NCI-H82 treated with DMSO at 0.1 percent for 48 hours (cell line): ENCODE results near the gene MOB1B.
"Not testable (repeated sequence)": the region's sequence is repeated elsewhere in the genome, so short reads cannot be mapped to it uniquely, and the experiment has no call there.

Experiments
- DNase-seq: peaks from one replicate; lab custom pipeline; 2025; ENCODE audit not compliant: unreplicated experiment; lab: John Stamatoyannopoulos, UW

MOB1B gene

DNA sequence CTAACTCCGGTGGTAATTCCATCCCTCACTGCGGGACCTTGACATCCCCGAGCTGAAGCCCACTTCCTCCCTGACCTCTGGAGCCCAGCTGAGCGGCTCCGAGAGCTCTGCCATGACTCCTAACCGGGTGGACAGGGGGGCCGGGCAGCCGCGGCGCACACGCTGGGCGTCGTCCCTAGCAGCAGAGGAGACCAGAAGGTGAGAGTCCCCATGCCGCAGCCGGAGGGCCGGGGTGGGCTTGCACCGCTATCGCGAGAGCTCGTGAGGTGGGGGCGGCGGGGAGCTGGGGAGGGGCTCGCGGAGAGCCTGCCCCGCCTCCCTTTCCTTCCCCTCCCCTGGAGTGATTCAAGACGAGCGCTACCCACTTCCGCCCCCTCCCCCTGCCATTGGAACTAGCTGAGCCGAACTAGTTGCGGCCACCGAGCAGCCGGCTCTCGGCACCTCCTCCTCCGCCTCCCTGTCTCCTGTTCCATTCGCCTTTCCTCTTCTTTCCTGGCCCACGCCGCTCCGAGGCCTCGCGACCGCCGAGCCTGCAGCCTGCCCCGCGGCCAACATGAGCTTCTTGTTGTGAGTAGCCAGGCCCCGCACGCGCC is at the start of gene MOB1B:
MOB1B (plus strand) TSS at position 386 of the 593 bp plus-strand sequence; CDS start at position 554, 168 bp downstream.
- peak; percentile 83 for DNase-seq

DNA sequence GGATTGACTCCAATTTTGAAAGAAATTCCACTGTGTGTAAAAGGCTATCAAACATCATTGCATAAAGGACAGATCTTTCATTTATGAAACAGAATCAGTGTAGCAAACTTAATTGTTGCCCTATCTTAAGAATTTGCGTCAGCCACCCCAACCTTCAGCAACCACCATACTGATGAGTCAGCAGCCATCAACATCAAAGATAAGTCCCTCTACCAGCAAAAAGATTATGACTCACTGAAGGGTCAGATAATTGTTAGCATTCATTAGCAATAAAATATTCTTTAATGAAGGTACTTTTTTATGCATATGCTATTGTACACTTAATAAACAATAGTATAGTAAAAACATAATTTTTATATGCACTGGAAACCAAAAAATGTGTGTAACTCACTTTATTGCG is 46.7 kb upstream of the MOB1B start:
- no peak for DNase-seq

DNA sequence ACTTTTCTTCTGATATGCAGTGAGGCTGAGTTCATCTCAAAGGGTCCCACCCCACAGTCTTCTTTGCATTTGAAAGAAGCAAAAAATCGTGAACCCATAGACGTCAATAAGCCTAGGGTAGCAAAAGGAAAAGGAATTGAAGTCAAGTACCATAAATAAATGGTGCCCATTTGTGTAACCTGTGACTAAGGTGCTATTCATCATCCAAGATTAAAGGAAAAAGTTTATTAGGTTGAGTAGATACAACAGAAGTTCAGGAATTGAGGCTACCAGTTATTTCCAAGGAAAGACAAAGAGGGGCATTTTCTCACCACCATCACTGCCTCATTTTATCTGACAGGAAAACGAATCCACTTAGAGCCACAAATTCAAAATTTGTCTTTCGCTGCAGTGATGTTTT is 43.7 kb upstream of the MOB1B start:
- no peak for DNase-seq

DNA sequence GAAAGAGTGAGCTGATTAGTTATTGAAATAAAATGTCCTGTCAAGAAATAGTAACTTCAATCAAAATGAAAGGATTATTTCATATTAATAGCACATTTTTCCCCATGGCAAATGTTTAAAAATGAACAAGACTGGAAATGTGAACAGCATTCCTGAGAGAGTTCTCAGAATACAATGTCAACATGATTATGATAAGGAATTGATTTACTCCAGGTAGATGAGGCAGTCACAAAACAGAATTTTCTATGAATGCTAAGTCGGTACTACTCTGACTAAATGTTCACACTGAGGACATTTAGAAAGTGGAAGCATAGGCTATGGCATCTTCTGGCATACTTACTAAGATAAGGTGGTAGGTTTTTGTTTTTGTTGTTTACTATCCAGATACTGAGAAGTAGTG is 43.1 kb upstream of the MOB1B start:
- no peak for DNase-seq

DNA sequence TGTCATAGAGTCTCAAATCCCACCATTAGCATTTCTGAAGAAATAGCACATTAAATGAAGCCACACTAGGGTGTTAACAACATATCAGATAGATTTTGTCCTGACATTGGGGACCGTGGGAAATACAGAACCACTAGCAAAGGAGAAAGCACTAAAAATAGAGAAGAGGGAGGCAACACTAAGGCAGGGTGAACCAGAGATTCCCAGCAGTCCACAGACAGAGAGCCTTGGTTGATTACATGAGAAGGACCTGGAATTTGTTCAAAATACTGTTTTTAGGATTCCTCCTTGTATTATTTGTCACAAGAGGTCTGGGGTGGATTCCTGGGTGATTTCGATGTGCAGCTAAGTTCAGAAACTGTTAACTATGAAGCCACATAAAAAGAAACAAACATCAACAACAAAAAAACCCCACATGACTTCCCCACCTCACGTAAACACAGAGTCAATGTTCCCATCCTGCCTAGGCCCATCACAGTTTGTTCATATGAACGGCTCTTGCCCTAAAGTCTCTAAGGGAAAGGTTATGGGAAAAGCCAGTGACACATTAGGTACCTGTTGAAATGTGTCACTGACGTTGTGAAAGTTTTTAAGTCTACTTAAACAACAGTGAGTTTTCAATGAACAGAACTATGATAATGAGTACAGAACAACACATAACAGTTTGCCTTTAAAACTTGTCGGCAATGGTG is 38.9 kb upstream of the MOB1B start:
- DNase-seq: no peak

DNA sequence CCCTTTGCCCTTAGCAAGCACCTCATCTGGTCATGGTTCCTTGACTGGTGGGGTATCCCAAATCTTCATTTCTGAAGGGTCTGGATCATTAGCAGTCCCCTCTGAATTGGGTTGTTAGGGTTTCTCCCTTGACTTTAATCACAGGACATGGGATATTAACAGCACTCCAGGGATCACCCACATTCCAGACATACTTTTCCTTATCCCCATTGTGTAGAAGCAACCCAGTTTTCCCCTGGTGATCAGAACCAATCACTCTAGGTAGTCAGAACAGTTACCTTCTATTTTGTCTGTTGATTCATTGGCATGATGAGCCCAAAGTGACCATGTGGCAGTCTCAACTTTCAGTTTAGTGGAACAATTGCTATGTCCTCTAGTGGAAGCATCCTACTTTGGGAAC is 33.4 kb upstream of the MOB1B start:
- no peak for DNase-seq

DNA sequence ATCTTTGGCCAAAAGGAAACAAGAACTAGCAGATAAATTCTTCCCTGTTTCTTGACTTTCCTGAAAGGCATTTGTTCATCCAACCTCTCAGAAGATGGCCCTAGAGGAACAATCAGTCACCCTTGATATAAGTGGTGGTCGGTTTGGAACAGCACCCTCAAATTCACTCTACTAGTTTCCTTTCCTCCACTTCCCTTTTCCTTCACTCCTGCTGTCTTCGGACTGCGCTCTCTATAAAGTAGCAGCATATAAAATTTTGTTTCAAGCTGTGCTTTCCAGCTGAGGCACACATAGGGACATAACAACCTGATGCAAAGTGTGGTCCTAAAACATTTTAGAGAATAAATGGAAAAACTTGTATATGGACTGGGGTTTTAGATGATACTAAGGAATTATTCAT is 29.0 kb upstream of the MOB1B start:
- no peak for DNase-seq

DNA sequence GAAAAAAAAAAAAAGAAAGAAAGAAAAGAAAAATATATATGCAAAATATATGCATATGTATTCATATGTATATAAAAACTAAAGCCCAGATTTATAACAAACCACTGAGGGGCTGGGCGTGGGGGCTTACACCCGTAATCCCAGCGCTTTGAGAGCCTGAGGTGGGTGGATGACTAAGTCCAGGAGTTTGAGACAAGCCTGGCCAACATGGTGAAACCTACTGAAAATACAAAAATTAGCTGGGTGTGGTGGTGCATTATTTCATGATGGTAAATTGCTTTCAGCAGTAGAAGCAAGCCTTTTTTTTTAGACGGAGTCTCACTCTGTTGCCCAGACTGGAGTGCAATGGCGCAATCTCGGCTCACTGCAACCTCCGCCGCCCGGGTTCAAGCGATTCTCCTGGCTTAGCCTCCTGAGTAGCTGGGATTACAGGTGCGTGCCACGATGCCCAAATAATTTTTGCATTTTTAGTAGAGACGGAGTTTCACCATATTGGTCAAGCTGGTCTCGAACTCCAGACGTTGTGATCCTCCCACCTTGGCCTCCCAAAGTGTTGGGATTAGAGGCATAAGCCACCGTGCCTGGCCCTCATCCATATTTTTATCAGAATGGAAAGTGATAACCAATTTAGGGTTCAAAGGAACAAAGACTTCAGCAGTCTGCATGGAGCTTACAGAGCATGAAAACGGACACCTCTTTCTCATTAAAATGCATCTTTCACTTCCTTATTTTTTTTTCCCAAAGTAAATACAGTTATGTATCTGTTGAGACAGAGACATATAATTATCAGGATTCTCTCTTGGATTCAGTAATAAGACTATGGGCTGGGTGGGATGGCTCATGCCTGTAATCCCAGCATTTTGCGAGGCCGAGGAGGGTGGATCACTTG is 27.7 kb upstream of the MOB1B start:
- DNase-seq: no peak

DNA sequence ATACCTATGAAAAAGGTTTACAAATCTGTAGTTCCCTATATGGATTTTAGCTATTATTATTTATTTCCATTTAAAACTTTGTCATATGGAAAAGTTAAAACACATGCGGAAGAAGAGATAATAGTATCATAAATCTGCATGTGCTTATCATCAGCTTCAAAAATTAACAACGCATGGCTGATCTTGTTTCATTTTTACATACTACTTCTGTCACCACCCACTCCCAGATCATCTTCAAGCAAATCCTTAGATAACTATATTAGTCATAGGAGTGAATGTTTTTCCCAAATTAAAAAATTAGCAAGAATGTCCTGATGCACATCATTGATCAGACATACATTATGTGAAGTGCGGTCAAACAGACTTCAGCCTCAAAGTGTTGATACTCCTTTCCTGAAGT is 24.6 kb upstream of the MOB1B start:
- no peak for DNase-seq

DNA sequence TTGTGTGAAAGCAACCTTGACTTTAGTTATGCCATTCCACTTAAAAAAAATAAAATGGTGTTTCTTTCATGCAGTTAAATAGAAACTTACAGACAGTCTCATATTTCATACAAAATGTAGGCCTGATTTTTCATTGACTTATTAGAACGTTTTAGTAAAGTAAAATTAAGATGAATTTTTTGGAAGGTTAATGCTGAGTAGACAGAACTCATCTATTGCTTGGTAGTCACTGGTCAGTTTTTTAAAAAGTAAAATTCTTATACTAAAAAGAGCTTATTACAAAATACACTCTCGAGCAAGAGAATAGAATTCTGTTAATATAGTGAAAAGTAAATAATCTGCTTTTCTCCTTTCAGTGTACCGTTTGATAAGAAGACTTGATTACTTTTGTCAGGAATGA is 21.4 kb upstream of the MOB1B start:
- no peak for DNase-seq

DNA sequence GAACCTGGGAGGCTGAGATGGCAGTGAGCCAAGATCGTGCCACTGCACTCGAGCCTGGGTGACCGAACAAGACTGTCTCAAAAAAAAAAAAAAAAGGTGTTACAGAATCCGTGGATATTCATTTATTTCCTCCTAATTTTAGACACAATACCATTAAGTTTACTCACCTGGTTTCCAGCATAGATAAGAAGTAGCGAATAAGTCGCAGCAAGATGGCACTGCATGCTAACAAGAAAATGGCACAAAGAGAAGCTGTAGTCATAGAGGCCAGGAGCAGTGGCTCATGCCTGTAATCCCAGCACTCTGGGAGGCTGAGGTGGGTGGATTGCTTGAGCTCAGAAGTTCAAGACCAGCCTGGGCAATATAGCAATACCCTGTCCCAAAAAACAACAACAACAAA is 17.0 kb upstream of the MOB1B start:
- DNase-seq: no peak

DNA sequence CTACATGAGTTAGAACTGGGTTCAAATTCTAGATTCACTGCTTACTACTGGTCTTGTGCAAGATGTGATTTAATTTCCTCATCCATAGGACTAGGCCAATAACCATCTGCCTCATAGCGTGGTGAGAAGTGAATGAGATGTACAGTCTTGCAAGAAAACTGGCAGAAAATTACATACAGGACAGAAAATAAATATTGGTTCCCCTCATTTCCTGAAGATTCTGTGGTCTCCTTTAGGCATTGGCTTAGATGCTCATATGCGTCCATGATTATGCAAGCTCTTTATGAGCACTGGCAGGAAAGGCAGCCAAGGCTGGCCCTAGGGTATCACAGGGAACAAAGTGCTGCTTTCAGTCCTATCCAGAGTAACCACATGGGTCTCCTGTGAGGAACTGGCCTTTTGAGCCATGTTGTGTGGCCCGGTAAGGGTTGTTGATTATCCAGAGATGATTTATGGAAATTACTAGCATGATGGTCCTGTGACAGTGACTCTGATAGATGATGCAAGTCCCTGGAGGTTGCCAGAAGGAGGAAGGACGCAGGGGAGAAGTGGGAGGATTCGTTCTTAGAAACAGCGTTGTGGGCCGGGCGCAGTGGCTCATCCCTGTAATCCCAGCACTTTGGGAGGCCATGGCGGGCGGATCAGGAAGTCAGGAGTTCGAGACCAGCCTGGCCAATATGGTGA is 9.9 kb upstream of the MOB1B start:
- DNase-seq: no peak

DNA sequence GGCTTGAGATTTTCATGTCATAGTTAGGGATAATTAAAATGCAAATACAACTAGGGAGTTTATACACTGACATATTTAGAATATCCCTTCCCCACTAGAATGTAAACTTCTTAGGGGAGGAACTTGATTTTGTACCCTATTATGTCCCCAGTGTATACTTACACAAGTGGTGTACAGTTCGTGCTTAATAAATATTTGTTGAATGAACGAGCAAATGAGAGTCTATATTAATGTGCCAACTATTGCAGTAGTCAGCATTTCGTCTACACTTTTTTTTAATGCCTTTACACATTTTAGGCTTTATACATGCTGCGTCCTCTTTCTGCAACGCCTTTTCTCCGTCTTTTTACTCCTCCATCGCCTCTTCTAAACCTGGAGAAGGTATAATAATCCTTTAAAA is 8.4 kb upstream of the MOB1B start:
- DNase-seq: no peak

DNA sequence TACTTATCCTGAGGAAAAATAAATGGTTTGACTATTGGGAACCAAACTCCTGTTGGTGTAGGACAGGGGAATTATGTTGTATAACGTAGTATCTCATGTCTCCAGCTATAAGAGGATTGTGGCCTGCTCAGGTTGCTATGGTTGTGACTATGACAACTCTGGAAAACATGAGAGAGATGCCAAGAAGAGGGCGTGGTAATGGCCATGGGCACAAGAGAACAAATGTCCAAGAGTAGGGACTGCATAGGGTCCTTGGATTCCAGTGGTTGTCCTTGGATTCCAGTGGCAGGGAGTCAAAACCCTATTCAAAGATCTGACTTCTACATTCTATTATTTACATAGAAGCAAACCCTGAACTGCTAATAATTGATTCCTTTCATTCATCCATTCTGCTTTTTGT is 6.8 kb upstream of the MOB1B start:
- no peak for DNase-seq

DNA sequence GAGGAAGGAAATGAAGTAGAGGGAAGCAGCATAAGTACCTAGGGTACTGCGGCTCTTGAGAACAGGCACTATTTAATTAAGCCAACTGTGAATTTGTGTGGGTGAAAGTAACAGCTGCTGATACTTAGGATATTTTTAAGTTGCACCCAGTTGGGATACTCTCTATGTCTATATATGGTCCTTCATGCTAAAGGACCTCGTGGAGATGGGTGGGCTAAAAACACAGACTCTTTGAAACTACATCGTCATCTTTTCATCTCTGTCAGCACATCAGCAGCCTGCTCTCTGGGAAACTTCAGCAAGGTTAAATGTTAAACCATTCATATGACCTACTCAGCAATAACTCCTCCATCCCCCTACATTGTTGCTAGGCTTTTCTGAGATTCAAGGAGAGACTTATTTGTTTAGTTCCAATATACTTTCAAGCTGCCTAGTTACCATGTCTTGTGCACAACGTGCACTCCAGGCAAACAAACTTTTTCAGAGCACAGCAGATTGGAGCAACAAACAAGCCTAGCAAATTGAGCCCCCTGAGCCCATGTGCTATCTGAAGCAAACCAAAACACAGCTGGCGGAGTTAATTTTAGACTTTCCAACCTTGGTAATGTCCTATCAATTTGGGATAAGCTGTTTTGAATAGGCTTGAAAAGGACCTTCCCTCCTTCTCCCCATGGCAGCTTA is 6.2 kb upstream of the MOB1B start:
- DNase-seq: peak; percentile 17

DNA sequence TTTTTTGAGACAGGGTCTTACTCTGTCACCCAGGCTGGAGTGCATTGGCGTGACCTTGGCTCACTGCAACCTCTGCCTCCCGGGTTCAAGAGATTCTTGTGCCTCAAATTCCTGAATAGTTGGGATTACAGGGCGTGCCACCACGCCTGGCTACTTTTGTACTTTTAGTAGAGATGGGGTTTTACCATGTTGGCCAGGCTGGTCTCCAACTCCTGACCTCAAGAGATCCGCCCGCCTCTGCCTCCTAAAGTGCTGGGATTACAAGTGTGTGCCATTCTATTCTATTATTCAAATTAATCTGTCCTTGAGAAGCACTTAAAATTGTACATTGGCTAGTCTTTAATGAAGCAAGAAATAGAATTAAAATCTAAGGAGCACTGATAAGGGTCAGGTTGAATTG is 3.6 kb upstream of the MOB1B start:
- not testable (repeated sequence) for DNase-seq

DNA sequence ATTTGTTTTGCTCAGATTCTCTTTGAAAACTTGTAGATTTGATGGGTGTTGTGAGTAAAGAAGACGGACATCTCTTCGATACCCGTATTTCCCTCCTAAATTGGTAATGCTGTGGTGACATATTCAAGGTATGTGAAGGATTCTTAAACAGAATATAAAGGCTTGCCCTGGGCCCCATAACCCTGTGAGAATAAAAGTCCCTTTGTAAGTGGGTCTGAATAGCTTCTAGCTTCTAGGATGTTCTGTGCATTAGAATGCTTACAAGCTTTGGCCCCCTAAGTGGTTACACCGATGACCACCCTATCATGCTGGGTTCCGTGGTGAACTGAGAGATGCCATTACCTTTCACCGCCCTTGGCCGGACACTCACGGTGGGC is 574 bp upstream of the MOB1B start:
- DNase-seq: no peak

DNA sequence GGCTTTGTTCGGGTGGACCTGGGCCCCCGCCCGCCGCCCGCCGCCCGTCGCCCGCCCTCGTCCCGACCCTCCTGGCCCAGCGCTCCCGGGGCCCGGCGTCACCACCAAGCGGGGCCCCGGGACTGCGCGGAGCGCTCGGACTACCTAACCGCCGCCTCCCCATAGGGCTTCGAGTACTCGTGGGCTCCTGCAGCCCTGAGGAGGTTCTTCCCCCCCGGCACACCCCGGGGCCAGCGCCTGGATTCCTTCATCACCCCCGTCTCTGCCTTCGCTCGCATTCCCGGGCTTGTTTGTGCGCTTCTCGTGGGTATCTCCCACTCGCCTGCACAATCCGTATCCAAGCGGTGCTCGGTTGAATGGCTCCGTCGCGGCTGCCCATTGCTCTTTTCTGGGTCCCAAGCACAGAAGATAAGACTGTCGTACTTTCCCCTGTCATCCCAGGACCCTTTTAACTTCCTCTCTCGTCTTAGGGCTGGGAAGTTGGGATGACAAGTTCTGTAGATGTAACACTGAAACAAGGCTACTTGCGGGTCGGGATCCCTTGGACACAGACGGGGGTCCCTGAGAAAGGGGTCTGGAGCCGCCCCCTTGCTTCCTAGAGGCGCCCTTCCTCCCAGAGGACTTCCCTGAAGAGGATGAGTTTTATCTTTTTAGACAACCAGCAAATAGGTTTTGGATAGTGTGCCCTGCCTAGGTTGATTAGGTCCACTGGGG is 565 bp downstream of the MOB1B start:
- no peak for DNase-seq

DNA sequence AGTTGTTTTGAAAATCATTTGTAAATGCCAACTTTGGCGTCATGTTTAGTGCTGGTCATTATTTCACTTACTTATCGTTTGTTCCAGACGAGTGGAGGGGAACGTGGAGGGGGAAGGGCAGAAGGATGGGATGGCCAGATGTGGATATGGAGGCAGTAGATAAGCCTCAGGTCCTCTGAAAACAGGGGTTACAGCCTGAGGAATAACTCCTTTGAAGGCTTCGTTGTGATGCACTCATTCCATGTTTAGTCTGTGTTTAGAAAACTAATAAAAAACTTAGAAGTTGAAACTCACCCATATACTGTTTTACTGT is 1.1 kb downstream of the MOB1B start:
- peak; percentile 1 for DNase-seq

DNA sequence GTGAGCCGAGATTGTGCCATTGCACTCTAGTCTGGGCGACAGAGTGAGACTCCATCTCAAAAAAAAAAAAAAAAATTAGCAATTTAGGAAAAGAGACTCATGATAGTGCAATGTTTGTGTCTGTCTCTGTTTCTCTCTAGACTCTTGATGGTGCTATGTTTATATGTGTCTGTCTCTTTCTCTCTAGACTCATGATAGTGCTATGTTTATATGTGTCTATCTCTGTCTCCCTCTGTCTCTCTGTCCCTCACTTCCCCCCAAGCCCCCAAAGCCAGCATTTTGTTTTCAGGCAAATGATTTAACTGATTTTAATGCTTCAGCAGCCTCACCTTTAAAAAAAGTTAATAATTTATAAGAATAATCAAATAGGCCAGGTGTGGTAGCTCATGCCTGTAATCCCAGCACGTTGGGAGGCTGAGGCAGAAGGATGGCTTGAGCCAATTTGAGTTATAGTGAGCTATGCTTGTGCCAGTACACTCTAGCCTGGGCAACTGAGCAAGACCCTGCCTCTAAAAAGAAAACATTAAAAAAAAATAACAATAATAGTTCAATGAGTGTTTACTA is 6.9 kb downstream of the MOB1B start:
- DNase-seq: no peak
